HG03280 (cell line): ENCODE data around the gene OVCA2.

Source experiments
- ATAC-seq: cut with Tn5 transposase; IDR thresholded peaks from one replicate; pipeline ENCODE4 v1.9.1; 2021; ENCODE audit warnings: mild to moderate bottlenecking, moderate library complexity; ENCODE audit not compliant: unreplicated experiment

The OVCA2 gene

DNA sequence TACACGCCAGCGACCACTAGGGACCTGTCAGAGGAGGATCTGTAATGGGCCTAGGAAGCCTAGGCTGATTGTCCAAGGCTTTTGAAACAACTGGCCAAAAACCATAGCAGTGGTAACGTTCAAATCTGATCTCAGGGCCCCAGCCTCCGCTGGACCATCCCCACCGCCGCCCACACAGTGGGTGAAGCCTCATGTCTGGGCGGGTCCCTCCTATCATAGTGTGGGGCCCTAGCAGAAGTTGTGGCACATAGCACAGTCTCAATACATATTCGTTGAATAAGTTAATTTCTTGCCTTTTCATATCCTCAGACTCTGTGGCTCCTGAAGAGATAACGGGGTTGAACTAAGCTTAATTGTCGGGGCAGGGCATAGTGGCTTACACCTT, 11.1 kb upstream of the OVCA2 start:
- ATAC-seq = no peak

DNA sequence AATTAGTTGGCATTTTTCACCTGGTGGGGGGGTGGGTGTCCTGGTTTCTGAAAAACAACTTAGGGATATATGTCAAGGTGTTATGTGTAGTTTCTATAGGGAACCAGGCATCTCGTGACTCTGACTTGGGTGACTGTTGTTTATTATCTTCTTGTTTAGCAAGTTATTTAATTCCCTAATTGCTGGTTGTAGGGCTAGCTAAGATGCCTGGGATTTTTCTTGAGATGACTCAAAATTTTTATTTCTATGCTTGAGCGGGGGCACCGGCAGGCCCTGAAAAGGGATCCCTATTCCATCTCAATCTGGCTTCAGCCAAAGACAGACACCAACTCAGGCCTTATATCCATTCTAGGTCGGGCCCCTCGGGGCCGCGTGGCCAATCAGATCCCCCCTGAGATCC, 8.7 kb upstream of the OVCA2 start:
- no peak for ATAC-seq

DNA sequence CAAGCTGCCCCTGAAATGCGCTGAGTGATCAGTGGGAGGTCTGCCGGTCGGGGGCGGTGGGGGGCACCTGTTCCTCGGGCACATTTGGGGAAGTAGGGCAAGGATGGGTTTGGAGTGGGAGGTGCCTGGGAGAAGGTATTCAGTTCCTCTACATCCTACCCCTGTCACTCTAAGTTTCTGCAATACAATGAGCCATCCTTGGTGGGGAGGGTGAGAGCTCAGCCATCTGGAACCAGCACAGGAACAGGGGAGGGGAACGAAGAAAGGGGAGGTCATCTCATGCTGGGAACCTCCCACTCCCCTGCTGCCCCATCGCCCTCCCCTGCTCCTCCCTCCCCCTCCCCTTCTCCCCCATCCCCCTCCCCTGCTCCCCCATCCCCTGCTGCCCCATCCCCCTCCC, 7.7 kb upstream of the OVCA2 start:
- no peak for ATAC-seq

DNA sequence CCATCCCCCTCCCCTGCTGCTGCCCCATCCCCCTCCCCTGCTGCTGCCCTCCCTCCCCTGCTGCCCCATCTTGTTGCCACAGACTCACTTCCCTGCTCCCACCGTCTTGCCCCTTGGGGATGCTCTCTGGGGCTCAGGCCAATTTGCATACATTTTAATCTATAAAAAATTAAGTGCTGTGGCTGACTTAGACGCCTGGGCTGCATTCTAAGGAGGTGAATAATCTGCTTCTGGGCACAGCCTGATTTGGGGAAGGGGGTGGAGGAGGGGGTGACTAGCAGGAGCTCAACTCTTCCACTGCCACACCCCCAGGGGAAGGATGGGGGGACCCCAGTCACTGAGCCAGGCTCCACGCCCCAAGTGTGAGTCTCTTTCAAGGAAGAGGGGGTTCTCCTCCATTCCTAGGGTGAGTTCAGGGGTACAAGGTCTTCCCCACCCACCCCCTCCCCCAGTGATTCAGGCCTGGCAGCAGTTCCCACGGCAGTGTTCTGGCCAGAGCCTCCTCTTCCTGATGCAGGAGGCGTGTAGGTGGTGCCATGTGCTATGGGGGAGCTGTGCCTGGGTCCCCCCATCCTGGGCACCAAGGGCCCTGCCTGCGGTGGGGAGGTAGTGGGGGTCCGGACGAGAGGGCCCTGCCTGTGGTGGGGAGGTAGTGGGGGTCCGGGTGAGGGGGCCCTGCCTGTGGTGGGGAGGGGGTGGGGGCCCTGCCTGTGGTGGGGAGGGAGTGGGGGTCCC, 6.8 kb upstream of the OVCA2 start:
- no peak for ATAC-seq

DNA sequence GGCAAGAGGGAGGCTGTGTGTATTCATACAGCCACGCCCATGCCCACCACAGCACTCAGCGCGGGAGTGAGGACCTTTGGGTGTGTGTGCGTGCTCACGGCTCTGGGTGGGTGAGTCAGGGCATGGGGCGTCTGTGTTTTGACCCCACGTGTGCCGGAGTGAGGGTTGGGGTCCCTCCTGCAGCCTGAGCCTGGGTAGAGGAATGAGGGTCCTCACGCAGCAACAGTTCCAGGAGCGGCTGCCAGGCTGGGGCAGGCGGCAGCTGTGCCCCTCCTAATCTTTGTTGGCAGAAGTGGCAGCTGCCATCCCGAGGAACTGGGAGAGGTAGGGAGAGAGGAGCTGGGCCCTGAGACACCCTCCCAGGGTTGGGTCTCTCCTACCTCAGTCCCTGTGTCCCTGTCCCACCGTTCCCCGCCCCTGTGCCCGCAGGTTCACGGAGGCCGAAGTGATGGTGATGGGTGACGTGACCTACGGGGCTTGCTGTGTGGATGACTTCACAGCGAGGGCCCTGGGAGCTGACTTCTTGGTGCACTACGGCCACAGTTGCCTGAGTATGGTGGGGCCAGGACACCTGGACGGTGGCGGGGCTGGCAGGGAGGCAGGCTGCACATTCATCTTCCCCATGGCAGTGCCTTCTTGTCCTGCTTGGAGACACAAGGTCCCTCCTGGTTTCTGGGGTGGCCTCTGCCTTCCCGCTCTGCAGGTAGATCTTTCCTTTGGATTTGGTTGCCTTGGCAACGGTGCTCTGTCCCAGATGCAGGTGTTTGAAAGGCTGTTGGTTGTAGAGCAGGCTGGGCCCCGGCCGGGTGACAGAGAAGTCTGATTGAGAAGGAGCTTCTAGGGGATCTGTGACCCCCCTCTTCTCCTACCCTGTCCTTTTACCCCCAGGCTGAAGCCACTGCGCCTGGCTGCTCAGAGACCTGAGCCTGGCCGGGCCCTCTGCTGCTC, 6.0 kb upstream of the OVCA2 start:
- no peak for ATAC-seq

DNA sequence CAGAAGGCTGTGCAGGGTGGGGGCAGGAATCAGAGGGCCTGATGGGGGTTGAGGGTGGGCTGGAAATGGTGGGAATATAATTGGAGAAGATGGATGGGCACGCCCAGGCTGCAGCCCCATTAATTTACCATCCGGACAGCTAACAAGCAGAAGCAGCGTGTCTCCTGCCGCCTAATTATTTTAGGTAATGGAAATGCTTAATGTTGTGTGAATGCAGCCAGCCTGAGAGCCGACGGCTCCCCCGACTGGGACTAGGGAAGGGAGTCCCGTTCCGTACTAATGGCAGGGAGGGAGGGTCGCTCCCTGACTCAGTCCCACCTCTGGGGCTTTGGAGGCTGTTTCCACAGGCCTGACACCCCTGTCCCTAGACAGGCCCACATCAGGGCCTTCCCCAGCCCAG, 4.7 kb upstream of the OVCA2 start:
- ATAC-seq = no peak

DNA sequence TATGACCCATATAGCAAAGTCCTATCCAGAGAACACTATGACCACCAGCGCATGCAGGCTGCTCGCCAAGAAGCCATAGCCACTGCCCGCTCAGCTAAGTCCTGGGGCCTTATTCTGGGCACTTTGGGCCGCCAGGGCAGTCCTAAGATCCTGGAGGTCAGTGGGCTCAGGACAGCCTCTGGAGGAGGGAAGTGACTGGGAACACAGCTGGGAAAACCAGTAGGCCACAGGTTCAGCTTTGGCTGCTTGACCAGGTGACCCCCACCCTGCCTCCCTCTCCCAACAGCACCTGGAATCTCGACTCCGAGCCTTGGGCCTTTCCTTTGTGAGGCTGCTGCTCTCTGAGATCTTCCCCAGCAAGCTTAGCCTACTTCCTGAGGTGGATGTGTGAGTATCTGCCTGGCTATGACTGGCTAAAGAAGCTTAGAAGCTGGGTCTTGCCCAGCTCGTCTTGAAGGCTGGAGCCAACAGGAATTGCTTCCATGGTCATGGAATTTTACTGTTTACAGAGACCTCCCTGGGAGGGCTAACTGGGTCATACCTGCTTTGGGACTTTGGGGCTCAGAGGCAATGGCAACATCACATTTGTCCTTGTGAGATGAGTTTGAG, 1.5 kb upstream of the OVCA2 start:
- no peak for ATAC-seq

DNA sequence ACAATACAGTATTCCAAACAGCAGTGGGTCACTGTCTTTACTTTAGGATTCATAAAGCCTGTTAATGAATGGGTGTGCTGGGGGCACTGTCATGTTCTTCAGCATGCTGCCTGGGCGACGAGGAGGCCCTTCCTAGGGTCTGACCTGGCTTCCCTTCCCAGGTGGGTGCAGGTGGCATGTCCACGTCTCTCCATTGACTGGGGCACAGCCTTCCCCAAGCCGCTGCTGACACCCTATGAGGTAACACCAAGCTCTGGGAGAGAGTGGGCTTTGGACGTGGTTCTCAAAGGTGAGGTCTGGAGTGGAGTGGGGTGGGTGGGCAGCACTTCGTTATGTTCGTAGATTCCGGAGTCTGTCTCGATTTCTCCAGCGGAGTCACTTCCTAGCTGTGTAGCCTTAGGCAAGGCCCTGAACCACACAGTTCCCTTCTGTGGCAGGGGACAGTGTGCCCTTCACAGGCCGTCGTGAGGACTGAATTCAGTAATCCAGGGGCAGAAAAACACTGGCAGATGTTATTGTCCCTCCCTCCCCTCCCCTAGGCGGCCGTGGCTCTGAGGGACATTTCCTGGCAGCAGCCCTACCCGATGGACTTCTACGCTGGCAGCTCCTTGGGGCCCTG, 771 bp upstream of the OVCA2 start:
- ATAC-seq = no peak

DNA sequence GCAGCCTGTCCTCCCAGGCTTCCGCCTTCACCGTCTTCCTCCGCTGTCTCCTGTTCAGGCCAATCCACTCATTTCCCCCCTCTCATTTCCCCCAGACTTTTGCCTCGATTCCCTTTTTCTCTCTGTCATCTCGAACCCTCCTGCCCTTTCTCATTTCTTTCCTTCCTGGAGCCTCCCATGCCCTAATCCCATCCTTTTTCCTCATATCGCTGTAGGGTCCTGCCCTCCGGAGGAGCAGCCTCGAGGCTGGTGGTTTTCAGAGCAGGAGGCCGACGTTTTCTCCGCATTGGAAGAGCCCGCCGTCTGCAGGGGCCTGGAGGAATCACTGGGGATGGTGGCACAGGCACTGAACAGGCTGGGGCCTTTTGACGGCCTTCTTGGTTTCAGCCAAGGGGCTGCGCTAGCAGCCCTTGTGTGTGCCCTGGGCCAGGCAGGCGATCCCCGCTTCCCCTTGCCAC, 597 bp downstream of the OVCA2 start:
- ATAC-seq = no peak

DNA sequence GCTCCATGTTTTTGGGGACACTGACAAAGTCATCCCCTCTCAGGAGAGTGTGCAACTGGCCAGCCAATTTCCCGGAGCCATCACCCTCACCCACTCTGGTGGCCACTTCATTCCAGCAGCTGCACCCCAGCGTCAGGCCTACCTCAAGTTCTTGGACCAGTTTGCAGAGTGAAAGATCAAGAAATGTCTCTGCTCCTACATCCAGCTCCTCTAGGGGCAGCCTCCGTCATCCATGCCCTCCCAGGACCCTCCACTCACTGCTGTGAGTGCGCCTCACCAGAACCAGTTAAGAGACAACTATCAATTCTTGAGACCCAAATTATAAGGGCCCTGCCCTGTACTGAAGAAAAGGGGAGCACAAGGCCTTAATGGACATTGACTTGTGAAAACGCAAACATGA, 1.1 kb downstream of the OVCA2 start:
- no peak for ATAC-seq

DNA sequence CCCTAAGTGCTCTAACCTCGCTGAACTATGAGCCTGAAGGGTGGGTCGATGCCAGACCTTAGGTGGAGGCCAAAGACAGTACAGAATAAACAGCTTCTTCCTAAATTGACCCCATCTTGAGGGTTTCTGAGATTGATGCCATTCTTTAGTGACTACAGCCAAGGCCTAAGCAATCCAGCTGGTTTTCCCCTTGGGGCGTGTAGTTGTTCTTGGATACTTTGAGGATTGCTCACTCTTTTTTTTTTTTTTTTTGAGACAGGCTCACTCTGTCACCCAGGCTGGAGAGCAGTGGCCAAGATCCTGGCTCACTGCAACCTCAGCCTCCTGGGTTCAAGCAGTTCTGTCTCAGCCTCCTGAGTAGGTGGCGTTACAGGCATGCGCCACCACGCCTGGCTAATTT, 2.0 kb downstream of the OVCA2 start:
- no peak for ATAC-seq

DNA sequence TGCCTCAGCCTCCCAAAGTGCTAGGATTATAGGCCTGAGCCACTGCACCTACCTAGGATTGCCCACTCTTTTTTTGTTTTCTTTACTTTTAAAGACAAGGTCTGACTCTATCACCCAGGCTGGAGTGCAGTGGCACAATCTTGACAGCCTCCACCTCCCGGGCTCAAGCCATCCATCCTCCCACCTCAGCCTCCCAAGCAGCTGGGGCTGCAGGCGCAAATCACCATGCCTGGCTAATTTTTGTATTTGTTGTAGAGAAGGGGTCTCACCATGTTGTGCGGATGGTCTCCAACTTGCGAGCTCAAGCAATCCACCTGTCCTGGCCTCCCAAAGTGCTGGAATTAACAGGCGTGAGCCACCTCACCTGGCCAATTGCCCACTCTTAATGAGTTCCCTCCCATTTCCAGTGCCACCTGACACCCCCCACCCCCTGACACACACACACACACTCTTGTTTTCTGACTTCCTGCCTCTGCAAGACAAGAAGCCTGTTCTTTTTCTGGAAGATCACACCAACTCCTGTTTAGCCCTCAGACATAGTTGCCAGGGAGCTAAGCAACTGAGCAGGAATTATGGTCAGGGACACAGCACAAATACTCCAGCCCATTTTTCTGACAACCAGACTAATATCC, 2.6 kb downstream of the OVCA2 start:
- no peak for ATAC-seq

DNA sequence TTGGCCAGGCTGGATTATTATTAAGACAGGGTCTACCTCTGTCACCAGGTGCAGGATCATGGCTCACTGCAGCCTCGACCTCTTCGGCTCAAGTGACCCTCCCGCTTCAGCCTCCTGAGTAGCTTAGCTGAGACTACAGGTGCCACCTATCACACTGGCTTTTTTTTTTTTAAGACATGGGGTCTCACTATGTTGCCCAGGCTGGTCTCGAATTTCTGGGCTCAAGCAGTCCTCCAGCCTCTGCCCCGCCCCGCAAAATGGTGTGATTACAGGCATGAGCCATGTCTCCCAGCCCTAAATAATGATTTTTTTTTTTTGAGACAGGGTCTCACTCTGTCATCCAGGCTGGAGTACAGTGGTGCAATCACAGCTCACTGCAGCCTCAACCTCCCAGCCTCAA, 5.8 kb downstream of the OVCA2 start:
- ATAC-seq = no peak

DNA sequence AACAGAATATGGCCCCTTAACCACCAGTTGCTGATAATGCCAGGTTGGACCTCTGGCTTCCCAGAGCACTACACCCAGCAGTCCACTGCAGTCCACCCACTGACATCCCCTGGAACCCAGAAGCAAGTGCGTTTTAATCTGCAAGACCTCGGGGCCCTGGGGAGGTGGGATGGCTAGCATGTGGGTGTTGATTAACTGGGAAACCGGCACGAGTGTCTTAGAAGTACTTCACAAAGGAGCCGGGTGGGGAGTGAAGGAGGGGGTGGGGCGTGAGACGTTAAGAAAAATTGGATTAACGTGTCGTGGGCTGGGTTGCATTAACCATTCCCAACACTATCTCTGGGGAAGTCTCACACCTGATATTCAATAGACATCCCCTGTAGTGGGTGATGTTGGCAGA, 7.0 kb downstream of the OVCA2 start:
- no peak for ATAC-seq

DNA sequence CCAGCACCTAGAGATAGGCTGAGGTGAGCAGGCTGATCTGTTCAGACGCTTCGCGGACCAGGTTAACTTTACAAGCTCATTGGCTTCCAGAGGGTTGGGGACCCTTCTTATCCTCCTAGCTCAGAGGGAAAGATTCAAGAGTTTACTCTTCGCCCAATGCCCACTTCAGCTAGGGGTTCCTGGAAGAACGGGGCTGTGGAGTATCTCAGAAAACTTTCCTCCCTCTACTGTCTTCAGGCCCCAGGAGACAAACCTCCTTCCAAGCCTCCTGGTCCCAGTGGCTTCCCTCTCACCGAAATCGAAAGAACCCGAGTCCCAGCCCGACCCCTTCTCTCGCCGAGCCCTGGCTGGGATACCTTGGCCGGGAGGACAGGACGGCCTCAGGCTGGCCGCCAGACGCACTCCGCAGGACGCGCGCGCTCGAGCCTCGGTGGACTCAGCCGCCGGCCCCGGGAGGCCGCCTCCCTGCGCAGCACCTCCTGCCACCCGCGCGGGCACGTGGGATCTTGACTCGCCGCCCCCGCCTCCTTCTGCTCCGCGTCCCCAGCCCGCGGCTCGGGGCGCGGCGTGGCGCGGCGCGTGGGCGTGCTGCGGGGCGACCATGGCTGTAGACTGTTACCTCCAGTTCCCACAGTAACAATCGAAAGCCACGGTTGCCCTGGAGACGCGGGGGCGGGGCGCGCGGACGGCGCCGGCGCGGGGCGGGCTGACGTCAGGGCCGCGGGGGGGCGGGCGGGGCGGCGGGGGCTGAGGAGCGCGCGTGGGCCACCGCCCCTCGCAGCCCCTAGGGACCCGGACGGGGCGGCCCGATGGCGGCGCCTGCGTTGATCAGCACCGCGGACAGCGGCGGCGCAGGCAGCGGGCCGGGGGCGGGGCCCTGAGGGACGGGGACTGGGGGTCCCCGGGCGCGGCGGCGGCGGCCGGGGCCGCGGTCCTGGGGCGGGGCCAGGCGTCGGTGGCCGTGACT, 7.8 kb downstream of the OVCA2 start:
- ATAC-seq = peak; percentile 54

DNA sequence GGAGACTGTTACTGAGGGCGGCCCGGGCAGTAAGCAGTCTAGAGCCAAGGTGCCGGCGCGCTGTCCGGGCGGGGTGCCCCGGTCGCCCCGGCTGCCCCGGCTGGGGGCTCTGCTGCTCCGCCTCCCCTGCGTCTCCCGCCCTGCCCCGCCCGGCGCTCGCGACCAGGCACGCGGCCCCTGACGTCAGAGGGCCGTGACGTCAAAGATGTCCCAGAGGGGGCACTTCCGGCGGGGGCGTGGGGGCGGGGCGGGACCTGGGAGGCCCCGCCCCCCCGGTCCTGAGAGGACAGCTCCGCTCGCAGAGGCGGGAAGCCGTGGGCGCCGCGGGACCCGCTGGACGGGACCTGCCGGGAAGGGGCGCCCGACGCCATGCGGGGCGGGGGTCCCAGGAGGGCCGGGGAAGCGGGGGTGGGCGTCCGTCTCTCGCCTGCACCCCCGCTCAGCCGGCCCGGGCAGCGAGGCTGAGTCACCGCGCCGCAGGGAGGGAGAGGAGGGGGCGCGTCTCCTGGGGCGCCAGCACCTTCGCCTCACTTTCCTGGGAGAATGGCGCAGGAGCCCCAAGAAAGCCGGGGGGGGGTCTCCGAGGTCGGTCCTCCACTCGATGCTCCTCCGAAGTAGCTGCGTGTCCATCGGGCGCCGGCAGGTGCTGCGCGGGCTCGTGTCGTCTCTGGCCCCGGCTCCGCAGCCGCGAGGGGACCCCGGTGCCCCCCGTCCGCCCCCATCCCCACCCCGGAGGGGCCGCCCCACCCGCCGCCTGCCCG, 8.7 kb downstream of the OVCA2 start:
- ATAC-seq = no peak

DNA sequence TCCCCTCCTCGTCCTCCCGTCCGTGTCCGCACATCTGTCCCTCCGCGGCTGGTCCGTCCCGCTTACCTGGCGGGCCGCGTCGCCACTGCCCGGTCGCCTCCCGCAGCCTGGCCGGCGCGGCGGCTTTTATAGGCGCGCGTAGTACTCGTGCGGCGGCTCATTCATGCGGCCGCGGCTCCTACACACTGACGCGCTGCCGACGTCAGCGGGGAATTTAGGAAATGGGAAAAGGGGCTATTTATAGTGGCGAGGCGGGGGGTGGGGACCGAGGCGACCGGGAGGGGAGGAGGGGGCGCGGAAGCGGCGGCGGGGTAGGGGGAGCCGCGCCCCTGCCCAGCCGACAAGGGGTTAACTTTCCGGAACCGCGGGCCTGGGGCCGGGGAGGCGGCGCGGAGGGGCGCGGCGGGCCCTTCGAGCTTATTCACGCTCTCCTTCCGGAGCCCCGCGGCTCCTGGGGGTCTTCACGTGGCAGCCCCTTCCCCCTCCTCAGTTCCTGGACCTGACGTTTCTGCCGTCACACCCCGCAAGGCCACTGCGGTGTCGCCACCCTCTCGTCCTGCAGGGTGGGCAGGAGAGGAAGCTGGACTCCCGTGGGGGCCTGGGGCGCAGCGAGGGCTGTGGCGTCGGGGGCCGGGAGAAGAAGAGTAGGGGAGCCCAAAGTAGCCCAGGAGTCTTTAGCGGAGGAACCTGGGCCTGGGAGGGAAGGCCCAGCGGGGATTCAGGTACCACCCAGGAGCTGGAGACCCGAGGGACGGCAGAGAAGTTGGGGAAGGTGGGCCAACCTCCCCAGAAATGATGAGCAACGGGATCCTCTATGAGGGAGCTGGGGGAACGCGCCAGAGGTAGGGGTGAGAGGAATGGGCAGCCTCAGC, 9.5 kb downstream of the OVCA2 start:
- no peak for ATAC-seq

DNA sequence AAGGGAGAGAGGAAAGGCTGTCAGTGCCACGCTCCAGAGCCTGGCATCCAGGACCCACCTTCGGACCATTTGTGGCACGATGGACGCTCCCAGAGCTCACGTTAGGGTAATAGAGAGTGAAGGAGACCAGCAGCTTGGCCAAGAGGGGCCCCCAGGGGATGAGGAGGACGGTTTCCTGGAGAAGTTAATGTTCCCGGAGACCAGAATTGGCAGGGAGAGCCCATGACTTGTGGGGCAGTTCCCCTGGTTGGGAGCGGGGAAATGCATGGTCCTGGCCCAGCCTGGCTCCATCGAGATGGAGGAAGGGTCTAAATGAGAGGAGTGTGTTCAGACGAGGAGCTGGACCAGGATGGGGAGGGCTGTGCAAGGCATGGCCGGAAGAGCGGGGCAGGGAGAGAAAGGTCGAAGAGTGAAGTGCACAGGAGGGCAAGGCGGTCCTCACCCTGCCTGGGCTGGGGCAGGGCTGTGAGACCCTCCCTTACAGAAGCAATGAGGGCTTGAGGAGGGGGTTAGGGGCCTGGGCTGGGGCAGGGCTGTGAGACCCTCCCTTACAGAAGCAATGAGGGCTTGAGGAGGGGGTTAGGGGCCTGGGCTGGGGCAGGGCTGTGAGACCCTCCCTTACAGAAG, 10.2 kb downstream of the OVCA2 start:
- no peak for ATAC-seq
